ENCODE data around the gene MRPS14. TPM values are rescaled to one million over a fixed set of nuclear protein-coding genes. Genes with fewer than 3 reads are reported as not detected.

The MRPS14 gene
- total and polyA plus RNA-seq, 2 of the 4 experiments (the other 2 are of a cell fraction): 22.0 to 23.1 TPM

DNA sequence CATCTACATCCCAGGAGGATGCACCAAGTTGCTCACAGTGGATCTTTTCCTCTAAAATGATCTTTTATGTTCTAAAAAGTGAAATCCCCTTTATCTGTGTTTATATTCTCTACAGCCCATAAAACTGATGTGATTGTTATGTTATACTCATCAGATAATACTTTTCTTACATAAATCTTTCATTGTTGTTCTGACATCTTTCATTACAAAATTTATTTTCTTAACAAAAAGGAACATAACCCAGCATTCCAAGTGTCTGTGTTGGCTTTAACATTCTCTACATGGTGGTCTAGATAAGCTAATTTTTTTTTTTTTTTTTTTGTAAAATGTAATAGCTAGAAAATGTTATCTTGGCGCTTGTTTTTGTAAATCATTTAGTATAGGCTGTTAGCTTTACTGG lies 31.8 kb downstream of the MRPS14 start:
- Histone ChIP-seq H3K36me3 (ENCODE audit: control insufficient read depth, insufficient read depth, low read length) (no peaks in the 10 kb centered on the region), H2BK5ac (ENCODE audit: low read depth, low read length, poor library complexity, severe bottlenecking) (no peak overlapping the region), H2BK20ac (ENCODE audit: low read depth, low read length) (no peak overlapping the region), H3K4me2 (ENCODE audit: low read depth, low read length) (no peak overlapping the region), H3K23ac (ENCODE audit: low read depth, low read length) (no peak overlapping the region), H3K27ac (ENCODE audit: insufficient read depth, low read length) (no peak overlapping the region), H3K4me1 (ENCODE audit: control insufficient read depth, insufficient read depth, low read length) (no peaks in the 10 kb centered on the region; the same call in 1 of the 2 replicates), H4K91ac (ENCODE audit: insufficient read depth, low read depth, low read length) (no peak overlapping the region), H4K8ac (ENCODE audit: low read depth in 2 of 2, low read length in 2 of 2) (no peak overlapping the region), H3K4ac (ENCODE audit: low read depth, low read length) (no peak overlapping the region), H2AFZ (replicated peaks; ENCODE audit: low read length, poor library complexity) (no peak overlapping the region), H3K14ac (replicated peaks; ENCODE audit: low read depth, low read length) (no peak overlapping the region), H2AK9ac (replicated peaks; ENCODE audit: low read depth, low read length, poor library complexity) (no peak overlapping the region), H3K9me1 (ENCODE audit: insufficient read depth, low read length) (no peaks in the 10 kb centered on the region), H2BK120ac (ENCODE audit: low read depth, low read length) (no peak overlapping the region), H3K9ac (ENCODE audit: low read depth, low read length) (no peak overlapping the region), H3K18ac (ENCODE audit: low read depth, low read length) (no peak overlapping the region), H4K20me1 (ENCODE audit: insufficient read depth, low read length) (no peaks in the 10 kb centered on the region), H4K5ac (ENCODE audit: low read depth, low read length) (no peak overlapping the region), H2AK5ac (ENCODE audit: low read depth, low read length) (no peak overlapping the region), H3K79me1 (ENCODE audit: low read depth in 1 of 2, low read length in 2 of 2) (no peaks in the 10 kb centered on the region), H2BK15ac (ENCODE audit: low read depth, low read length) (no peak overlapping the region), H3K27me3 (ENCODE audit: control insufficient read depth, insufficient read depth, low read length) (no peaks in the 10 kb centered on the region), H3K56ac (ENCODE audit: extremely low read depth, insufficient read depth, low read length) (no peak overlapping the region), H3K9me3 (ENCODE audit: control insufficient read depth, insufficient read depth, low read length) (no peaks in the 10 kb centered on the region), H3K4me3 (ENCODE audit: insufficient read depth, low read depth, low read length) (no peak overlapping the region)
- CTCF ChIA-PET: interaction anchor here (0.6 to 1.2 kb wide), 3 partner anchors 9 to 38 kb away, joined by 3 to 4 read pairs (median 3); no protein-coding TSS in a partner anchor
- POLR2A ChIA-PET (ENCODE audit: unreplicated experiment): no interaction called here
- dilution Hi-C loops (cut with HindIII; ENCODE audit: low sequenced_read_pairs, unreplicated experiment): no loop called here
- intact Hi-C loops (cut with micrococcal nuclease): no loop called here
- no TSS peak for BruUV-seq (replicated peaks)
- DNase-seq (peak; percentile 20), ATAC-seq (ENCODE audit: low read depth) (no peak)
- TF ChIP-seq FOS (IDR thresholded peaks at IDR 0.05; ENCODE audit: low read depth, low read length): no peak
- no peak for TF ChIP-seq MXI1 (IDR thresholded peaks at IDR 0.05; ENCODE audit: borderline replicate concordance, low read depth, low read length)
- WGBS, 2 experiments (ENCODE audit: extremely low coverage in 2 of 2, insufficient read length in 1 of 2): no CpG with 5 or more reads among the region's 1 CpG
- in situ Hi-C loops (cut with MboI; ENCODE audit: low sequenced_read_pairs): loop anchor here (5.0 to 25.0 kb wide), 2 partner anchors 219 to 729 kb away; no protein-coding TSS in a partner anchor

All from IMR-90 (cell line).